ENCODE measurements around the gene CACNA1S. TPM values are rescaled to one million over a fixed set of nuclear protein-coding genes. Genes with fewer than 3 reads are reported as not detected.

CACNA1S gene
- total RNA-seq, 1 experiment from 2014 or later, result 0.02 TPM

DNA sequence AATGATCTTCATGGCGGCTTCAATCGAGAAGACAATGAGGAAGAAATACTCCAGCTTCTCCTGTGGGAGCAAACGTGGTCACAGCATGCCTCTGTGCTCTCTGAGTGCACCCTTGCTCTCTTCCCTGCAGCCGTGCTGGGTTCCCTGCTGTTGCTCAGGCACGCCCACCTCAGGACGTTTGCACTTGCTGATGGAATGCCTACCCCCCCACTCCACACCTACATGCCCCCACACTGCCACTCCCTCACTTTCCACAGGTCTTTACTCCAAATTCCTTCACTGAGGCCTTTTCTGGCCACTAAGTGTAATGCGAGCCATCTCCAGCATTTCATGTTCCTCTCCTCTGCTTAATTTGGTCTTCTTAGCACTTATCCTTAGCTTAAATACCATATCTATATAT lies 18.3 kb downstream of the CACNA1S start (continued):
- TF ChIP-seq NR2C2 (CRISPR knock-in tag; IDR thresholded peaks at IDR 0.05), result no peak

DNA sequence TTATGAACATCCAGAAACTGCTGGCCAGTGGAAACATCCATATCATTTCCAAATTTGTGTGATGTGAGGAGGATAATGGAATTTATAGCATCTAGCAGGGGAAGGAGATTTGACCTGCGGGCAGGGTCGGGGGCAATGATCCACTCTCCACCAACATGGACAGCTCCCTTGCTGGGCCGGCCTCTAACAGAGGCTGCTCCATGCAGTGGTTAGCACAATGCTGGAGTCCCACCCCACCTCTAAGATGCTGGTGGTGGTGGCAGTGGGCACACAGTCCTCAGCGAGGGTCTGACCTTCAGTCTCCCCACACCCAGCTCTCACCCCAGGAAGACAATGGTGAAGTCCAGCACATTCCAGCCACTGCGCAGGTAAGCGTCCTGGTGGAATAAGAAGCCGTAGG lies 18.7 kb downstream of the CACNA1S start:
- Mint-ChIP-seq H3K9me3 (no peaks in the 10 kb centered on the region), H3K36me3 (no peaks in the 10 kb centered on the region), H3K4me1 (peaks cover 6% of the 10 kb centered on the region; the same call in 1 of the 2 replicates), H3K27ac (no peak overlapping the region), H3K4me3 (no peak overlapping the region), H3K27me3 (ENCODE audit: low read depth) (no peaks in the 10 kb centered on the region)
- ChIA-PET POLR2A (no interaction called here), CTCF (interaction anchor here (2.0 kb wide), 1 partner anchor 7 kb away, joined by 10 read pairs; no protein-coding TSS in a partner anchor)
- DNase-seq (ENCODE audit: low spot score) (no peak), ATAC-seq (no peak)
- TF ChIP-seq, protein P1, sequence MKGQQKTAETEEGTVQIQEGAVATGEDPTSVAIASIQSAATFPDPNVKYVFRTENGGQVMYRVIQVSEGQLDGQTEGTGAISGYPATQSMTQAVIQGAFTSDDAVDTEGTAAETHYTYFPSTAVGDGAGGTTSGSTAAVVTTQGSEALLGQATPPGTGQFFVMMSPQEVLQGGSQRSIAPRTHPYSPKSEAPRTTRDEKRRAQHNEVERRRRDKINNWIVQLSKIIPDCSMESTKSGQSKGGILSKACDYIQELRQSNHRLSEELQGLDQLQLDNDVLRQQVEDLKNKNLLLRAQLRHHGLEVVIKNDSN (CRISPR knock-in tag; IDR thresholded peaks at IDR 0.05), result no peak
- TF ChIP-seq FOXK1 (CRISPR knock-in tag; IDR thresholded peaks at IDR 0.05) (no peak), ETV6 (CRISPR knock-in tag; IDR thresholded peaks at IDR 0.05) (no peak), CREB1 (CRISPR knock-in tag; IDR thresholded peaks at IDR 0.05) (no peak), E2F5 (CRISPR knock-in tag; IDR thresholded peaks at IDR 0.05) (no peak), USF2 (CRISPR knock-in tag; IDR thresholded peaks at IDR 0.05) (no peak), SP1 (CRISPR knock-in tag; conservative IDR thresholded peaks at IDR 0.05) (no peak)
- TF ChIP-seq, protein P2, sequence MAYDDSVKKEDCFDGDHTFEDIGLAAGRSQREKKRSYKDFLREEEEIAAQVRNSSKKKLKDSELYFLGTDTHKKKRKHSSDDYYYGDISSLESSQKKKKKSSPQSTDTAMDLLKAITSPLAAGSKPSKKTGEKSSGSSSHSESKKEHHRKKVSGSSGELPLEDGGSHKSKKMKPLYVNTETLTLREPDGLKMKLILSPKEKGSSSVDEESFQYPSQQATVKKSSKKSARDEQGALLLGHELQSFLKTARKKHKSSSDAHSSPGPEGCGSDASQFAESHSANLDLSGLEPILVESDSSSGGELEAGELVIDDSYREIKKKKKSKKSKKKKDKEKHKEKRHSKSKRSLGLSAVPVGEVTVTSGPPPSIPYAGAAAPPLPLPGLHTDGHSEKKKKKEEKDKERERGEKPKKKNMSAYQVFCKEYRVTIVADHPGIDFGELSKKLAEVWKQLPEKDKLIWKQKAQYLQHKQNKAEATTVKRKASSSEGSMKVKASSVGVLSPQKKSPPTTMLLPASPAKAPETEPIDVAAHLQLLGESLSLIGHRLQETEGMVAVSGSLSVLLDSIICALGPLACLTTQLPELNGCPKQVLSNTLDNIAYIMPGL (CRISPR knock-in tag; IDR thresholded peaks at IDR 0.05), result no peak
- TF ChIP-seq, protein P3, sequence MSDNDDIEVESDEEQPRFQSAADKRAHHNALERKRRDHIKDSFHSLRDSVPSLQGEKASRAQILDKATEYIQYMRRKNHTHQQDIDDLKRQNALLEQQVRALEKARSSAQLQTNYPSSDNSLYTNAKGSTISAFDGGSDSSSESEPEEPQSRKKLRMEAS (CRISPR knock-in tag; IDR thresholded peaks at IDR 0.05), result no peak
- TF ChIP-seq, protein P4, sequence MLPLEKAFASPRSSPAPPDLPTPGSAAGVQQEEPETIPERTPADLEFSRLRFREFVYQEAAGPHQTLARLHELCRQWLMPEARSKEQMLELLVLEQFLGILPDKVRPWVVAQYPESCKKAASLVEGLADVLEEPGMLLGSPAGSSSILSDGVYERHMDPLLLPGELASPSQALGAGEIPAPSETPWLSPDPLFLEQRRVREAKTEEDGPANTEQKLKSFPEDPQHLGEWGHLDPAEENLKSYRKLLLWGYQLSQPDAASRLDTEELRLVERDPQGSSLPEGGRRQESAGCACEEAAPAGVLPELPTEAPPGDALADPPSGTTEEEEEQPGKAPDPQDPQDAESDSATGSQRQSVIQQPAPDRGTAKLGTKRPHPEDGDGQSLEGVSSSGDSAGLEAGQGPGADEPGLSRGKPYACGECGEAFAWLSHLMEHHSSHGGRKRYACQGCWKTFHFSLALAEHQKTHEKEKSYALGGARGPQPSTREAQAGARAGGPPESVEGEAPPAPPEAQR (CRISPR knock-in tag; IDR thresholded peaks at IDR 0.05), result no peak

DNA sequence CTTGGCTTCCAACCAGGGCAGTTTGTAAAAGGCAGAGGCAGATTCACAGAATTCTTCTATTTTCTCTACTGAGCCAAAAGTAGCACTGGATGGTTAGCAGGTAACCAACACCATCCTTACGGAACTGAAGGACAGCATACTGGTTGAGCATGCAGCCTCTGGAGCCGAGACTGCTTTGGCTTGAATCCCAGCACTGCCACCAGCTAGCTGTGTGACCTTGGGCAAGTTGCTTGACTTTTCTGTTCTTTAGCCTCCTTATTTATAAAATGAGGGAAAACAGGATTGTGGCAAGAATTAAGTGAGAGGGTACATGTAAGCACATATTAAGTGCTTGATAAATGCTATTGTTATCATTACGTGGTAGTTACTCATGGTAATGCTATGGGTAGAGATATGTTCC lies 19.5 kb downstream of the CACNA1S start:
- ATAC-seq (no peak), DNase-seq (ENCODE audit: low spot score) (no peak)
- no peaks in the 10 kb centered on the region for H3K27me3 Mint-ChIP-seq (ENCODE audit: low read depth)
- H3K27ac Mint-ChIP-seq, result no peak overlapping the region
- no peaks in the 10 kb centered on the region for H3K9me3 Mint-ChIP-seq
- no peak overlapping the region for H3K4me3 Mint-ChIP-seq
- ChIA-PET POLR2A (no interaction called here), CTCF (no interaction called here)
- no peaks in the 10 kb centered on the region for H3K36me3 Mint-ChIP-seq
- H3K4me1 Mint-ChIP-seq, result peaks cover 6% of the 10 kb centered on the region; the same call in 1 of the 2 replicates
- TF ChIP-seq MXD4 (CRISPR knock-in tag; IDR thresholded peaks at IDR 0.05; ENCODE audit: borderline replicate concordance) (no peak), ATF1 (CRISPR knock-in tag; IDR thresholded peaks at IDR 0.05) (no peak), KAT7 (CRISPR knock-in tag; IDR thresholded peaks at IDR 0.05; ENCODE audit: borderline replicate concordance) (no peak), NR3C1 (CRISPR knock-in tag; conservative IDR thresholded peaks at IDR 0.05; ENCODE audit: low read depth) (no peak), E2F5 (CRISPR knock-in tag; IDR thresholded peaks at IDR 0.05) (no peak), EMX1 (CRISPR knock-in tag; IDR thresholded peaks at IDR 0.05) (no peak), RORB (CRISPR knock-in tag; IDR thresholded peaks at IDR 0.05) (no peak), JUN (CRISPR knock-in tag; IDR thresholded peaks at IDR 0.05) (no peak)
- TF ChIP-seq, protein P5, sequence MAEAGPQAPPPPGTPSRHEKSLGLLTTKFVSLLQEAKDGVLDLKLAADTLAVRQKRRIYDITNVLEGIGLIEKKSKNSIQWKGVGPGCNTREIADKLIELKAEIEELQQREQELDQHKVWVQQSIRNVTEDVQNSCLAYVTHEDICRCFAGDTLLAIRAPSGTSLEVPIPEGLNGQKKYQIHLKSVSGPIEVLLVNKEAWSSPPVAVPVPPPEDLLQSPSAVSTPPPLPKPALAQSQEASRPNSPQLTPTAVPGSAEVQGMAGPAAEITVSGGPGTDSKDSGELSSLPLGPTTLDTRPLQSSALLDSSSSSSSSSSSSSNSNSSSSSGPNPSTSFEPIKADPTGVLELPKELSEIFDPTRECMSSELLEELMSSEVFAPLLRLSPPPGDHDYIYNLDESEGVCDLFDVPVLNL (CRISPR knock-in tag; IDR thresholded peaks at IDR 0.05; ENCODE audit: borderline replicate concordance, low read depth), result no peak
- TF ChIP-seq, protein P6, sequence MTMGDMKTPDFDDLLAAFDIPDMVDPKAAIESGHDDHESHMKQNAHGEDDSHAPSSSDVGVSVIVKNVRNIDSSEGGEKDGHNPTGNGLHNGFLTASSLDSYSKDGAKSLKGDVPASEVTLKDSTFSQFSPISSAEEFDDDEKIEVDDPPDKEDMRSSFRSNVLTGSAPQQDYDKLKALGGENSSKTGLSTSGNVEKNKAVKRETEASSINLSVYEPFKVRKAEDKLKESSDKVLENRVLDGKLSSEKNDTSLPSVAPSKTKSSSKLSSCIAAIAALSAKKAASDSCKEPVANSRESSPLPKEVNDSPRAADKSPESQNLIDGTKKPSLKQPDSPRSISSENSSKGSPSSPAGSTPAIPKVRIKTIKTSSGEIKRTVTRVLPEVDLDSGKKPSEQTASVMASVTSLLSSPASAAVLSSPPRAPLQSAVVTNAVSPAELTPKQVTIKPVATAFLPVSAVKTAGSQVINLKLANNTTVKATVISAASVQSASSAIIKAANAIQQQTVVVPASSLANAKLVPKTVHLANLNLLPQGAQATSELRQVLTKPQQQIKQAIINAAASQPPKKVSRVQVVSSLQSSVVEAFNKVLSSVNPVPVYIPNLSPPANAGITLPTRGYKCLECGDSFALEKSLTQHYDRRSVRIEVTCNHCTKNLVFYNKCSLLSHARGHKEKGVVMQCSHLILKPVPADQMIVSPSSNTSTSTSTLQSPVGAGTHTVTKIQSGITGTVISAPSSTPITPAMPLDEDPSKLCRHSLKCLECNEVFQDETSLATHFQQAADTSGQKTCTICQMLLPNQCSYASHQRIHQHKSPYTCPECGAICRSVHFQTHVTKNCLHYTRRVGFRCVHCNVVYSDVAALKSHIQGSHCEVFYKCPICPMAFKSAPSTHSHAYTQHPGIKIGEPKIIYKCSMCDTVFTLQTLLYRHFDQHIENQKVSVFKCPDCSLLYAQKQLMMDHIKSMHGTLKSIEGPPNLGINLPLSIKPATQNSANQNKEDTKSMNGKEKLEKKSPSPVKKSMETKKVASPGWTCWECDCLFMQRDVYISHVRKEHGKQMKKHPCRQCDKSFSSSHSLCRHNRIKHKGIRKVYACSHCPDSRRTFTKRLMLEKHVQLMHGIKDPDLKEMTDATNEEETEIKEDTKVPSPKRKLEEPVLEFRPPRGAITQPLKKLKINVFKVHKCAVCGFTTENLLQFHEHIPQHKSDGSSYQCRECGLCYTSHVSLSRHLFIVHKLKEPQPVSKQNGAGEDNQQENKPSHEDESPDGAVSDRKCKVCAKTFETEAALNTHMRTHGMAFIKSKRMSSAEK (CRISPR knock-in tag; IDR thresholded peaks at IDR 0.05; ENCODE audit: borderline replicate concordance), result no peak

All from WTC11 (cell line).